Vagina (tissue), 2 donors: ENCODE results near the gene CLEC18B. TPM values are rescaled to one million over a fixed set of nuclear protein-coding genes. Genes with fewer than 3 reads are reported as not detected.

ENCODE experiments used
- DNase-seq, 2 donors: peaks; one replicate each; pipeline ENCODE4 v3.0.0-alpha.2; 2017; ENCODE audit errors: extremely low spot score in 2 of 2
- H3K27ac ChIP-seq: fragments of 200-600 bp; sonication (generic); one replicate; pipeline ENCODE4 v1.5.1; 2019
- H3K27me3 ChIP-seq: fragments of 200-600 bp; sonication (generic); one replicate; pipeline ENCODE4 v1.5.1; 2019
- H3K36me3 ChIP-seq, 2 donors: fragments of 200-600 bp; sonication (generic); one replicate each; pipeline ENCODE4 v1.5.1; 2017 to 2019
- H3K4me1 ChIP-seq: fragments of 200-600 bp; sonication (generic); one replicate; pipeline ENCODE4 v1.5.1; 2019
- H3K4me3 ChIP-seq, 2 donors: fragments of 200-600 bp; sonication (generic); 1 replicate in 1 of 2; 2 replicates in 1 of 2; pipeline ENCODE4 v1.5.1; 2016 to 2019
- H3K9me3 ChIP-seq: fragments of 200-600 bp; sonication (generic); one replicate; pipeline ENCODE4 v1.5.1; 2019
- CTCF ChIP-seq, 3 experiments: fragments of 450-650 bp in 2 of 3; fragments of 200-600 bp in 1 of 3; sonication (generic) in 1 of 3; IDR thresholded peaks; one replicate each; pipeline ENCODE4 v1.5.1; 2017 to 2019; ENCODE audit warnings: antibody characterized with exemption in 3 of 3, mild to moderate bottlenecking in 2 of 3, moderate library complexity in 2 of 3
- POLR2A ChIP-seq, 2 donors: fragments of 450-650 bp; IDR thresholded peaks; one replicate each; pipeline ENCODE4 v1.6.1; 2017; ENCODE audit warnings: antibody characterized with exemption in 2 of 2, mild to moderate bottlenecking in 2 of 2, moderate library complexity in 2 of 2
- POLR2AphosphoS5 ChIP-seq, 2 donors: sonication (generic); formaldehyde crosslinking; IDR thresholded peaks; one replicate each; pipeline ENCODE4 v1.9.0; 2017; ENCODE audit warnings: antibody characterized with exemption in 2 of 2, mild to moderate bottlenecking in 2 of 2, low read depth in 1 of 2; ENCODE audit not compliant: insufficient read depth in 1 of 2
- intact Hi-C: fragments of 100-400 bp; cut with DNase I; formaldehyde crosslinking; loops from one replicate; pipeline ENCODE4 v1.15.1; 2023
- total RNA-seq: library from RNA; depleted of rRNA; stranded (reverse); fragments of >200 nt; gene quantifications from one replicate; pipeline ENCODE4 v1.2.3, GENCODE V29; 2016

The CLEC18B gene
- total RNA-seq, 1 donor from 2014 or later, result 6.4 TPM

GRCh38 chr16:74456290-74456625 lies 35.0 kb upstream of the CLEC18B start:
- Histone ChIP-seq H3K4me1 (no peaks in the 10 kb centered on the region), H3K4me3 (no peak overlapping the region), H3K36me3 (peaks cover 0 to 51% of the 10 kb centered on the region in 2 donors), H3K9me3 (no peaks in the 10 kb centered on the region), H3K27ac (no peak overlapping the region), H3K27me3 (no peaks in the 10 kb centered on the region)
- TF ChIP-seq POLR2A (IDR thresholded peaks at IDR 0.05) (no peak), CTCF (IDR thresholded peaks at IDR 0.05) (no peak), POLR2AphosphoS5 (IDR thresholded peaks at IDR 0.05; ENCODE audit: insufficient read depth in 1 of 2, low read depth in 1 of 2) (no peak)
- DNase-seq, result no peak
- intact Hi-C loops, result loop anchor here (10.0 kb wide), 1 partner anchor 1331 kb away; no protein-coding TSS in a partner anchor

- DNase-seq, result no peak
- intact Hi-C loops, result loop anchor here (10.0 kb wide), 1 partner anchor 1331 kb away; no protein-coding TSS in a partner anchor
- Histone ChIP-seq H3K27ac (no peak overlapping the region), H3K4me3 (no peak overlapping the region), H3K36me3 (peaks cover 0 to 51% of the 10 kb centered on the region in 2 donors), H3K4me1 (peaks cover 3% of the 10 kb centered on the region), H3K9me3 (no peaks in the 10 kb centered on the region), H3K27me3 (no peaks in the 10 kb centered on the region)
- no peak for TF ChIP-seq CTCF (IDR thresholded peaks at IDR 0.05)
- no peak for TF ChIP-seq POLR2AphosphoS5 (IDR thresholded peaks at IDR 0.05; ENCODE audit: insufficient read depth in 1 of 2, low read depth in 1 of 2)
- no peak for TF ChIP-seq POLR2A (IDR thresholded peaks at IDR 0.05)
These were observed 34.5 kb upstream of the CLEC18B start for GRCh38 chr16:74455619-74456289.

GRCh38 chr16:74455213-74455612 lies 33.9 kb upstream of the CLEC18B start:
- H3K4me1 ChIP-seq, result peaks cover 9% of the 10 kb centered on the region
- TF ChIP-seq POLR2A (IDR thresholded peaks at IDR 0.05), result no peak
- no peak for TF ChIP-seq CTCF (IDR thresholded peaks at IDR 0.05)
- TF ChIP-seq POLR2AphosphoS5 (IDR thresholded peaks at IDR 0.05; ENCODE audit: insufficient read depth in 1 of 2, low read depth in 1 of 2), result no peak
- peaks cover 0 to 52% of the 10 kb centered on the region in 2 donors for H3K36me3 ChIP-seq
- no peak for DNase-seq
- intact Hi-C loops, result loop anchor here (10.0 kb wide), 1 partner anchor 1330 kb away; no protein-coding TSS in a partner anchor
- H3K27ac ChIP-seq, result no peak overlapping the region
- no peaks in the 10 kb centered on the region for H3K9me3 ChIP-seq
- H3K27me3 ChIP-seq, result no peaks in the 10 kb centered on the region
- H3K4me3 ChIP-seq, result no peak overlapping the region

GRCh38 chr16:74451951-74452758 lies 30.9 kb upstream of the CLEC18B start:
- H3K36me3 ChIP-seq, result peaks cover 0 to 47% of the 10 kb centered on the region in 2 donors

More at GRCh38 chr16:74451951-74452758, 30.9 kb upstream of the CLEC18B start:
- no peak for TF ChIP-seq CTCF (IDR thresholded peaks at IDR 0.05)
- TF ChIP-seq POLR2AphosphoS5 (IDR thresholded peaks at IDR 0.05; ENCODE audit: insufficient read depth in 1 of 2, low read depth in 1 of 2), result no peak
- no peak for TF ChIP-seq POLR2A (IDR thresholded peaks at IDR 0.05)
- Histone ChIP-seq H3K4me1 (peaks cover 39% of the 10 kb centered on the region), H3K27me3 (no peaks in the 10 kb centered on the region), H3K27ac (peak overlapping the region; percentile 24), H3K4me3 (no peak overlapping the region), H3K9me3 (no peaks in the 10 kb centered on the region)
- intact Hi-C loops, result loop anchor here (10.0 kb wide), 1 partner anchor 1327 kb away; no protein-coding TSS in a partner anchor
- no peak for DNase-seq
